Measurements from ENCODE around the gene GBGT1. TPM values are rescaled to one million over a fixed set of nuclear protein-coding genes. Genes with fewer than 3 reads are reported as not detected.
A peak's percentile ranks its signal among the peaks of the same experiment; 100 is the strongest.

Gene GBGT1
- total RNA-seq, 1 donor from 2014 or later, result 1.1 TPM

GRCh38 chr9:133104718-133105460, 58.8 kb downstream of the GBGT1 start:
- no peak for FAIRE-seq
- Histone ChIP-seq H3K36me3 (ENCODE audit: control insufficient read depth, insufficient read depth, low read length) (peaks cover 70% of the 10 kb centered on the region), H3K4me3 (ENCODE audit: low read depth, low read length) (no peak overlapping the region), H3K27me3 (ENCODE audit: control insufficient read depth, insufficient read depth, low read length) (no peaks in the 10 kb centered on the region)
- DNase-seq (ENCODE audit: low read depth), result no peak
- no peak for TF ChIP-seq CTCF (IDR thresholded peaks at IDR 0.05; ENCODE audit: insufficient read depth, low read length, severe bottlenecking)

- Histone ChIP-seq H3K27me3 (ENCODE audit: control insufficient read depth, insufficient read depth, low read length) (no peaks in the 10 kb centered on the region), H3K36me3 (ENCODE audit: control insufficient read depth, insufficient read depth, low read length) (peaks cover 69% of the 10 kb centered on the region), H3K4me3 (ENCODE audit: low read depth, low read length) (no peak overlapping the region)
- FAIRE-seq, result no peak
- no peak for TF ChIP-seq CTCF (IDR thresholded peaks at IDR 0.05; ENCODE audit: insufficient read depth, low read length, severe bottlenecking)
- no peak for DNase-seq (ENCODE audit: low read depth)
Observed at GRCh38 chr9:133103987-133104505, 59.7 kb downstream of the GBGT1 start.

GRCh38 chr9:133103183-133103986, 60.3 kb downstream of the GBGT1 start:
- Histone ChIP-seq H3K36me3 (ENCODE audit: control insufficient read depth, insufficient read depth, low read length) (peaks cover 69% of the 10 kb centered on the region), H3K27me3 (ENCODE audit: control insufficient read depth, insufficient read depth, low read length) (no peaks in the 10 kb centered on the region), H3K4me3 (ENCODE audit: low read depth, low read length) (no peak overlapping the region)
- DNase-seq (ENCODE audit: low read depth), result no peak
- FAIRE-seq, result no peak
- TF ChIP-seq CTCF (IDR thresholded peaks at IDR 0.05; ENCODE audit: insufficient read depth, low read length, severe bottlenecking), result peak; percentile 88

Other genes starting within 250 kb of the GBGT1 start
- gene TSC1, start 219.3 kb downstream of the GBGT1 start, total RNA-seq, result 20.8 and 22.3 TPM in 2 replicates
- not detected in 2 replicates for gene GFI1B, start 185.2 kb downstream of the GBGT1 start, total RNA-seq
- gene GTF3C5, start 132.9 kb downstream of the GBGT1 start, total RNA-seq, result 29.7 and 31.4 TPM in 2 replicates
- gene CEL, start 101.9 kb downstream of the GBGT1 start, total RNA-seq, result 0.53 and 1.3 TPM in 2 replicates
- 18.7 and 21.1 TPM in 2 replicates for gene RALGDS, start 42.7 kb downstream of the GBGT1 start, total RNA-seq
- gene OBP2B, start 45.3 kb upstream of the GBGT1 start, total RNA-seq, result not detected in 2 replicates
- gene ABO, start 111.3 kb upstream of the GBGT1 start, total RNA-seq, result 1.8 and 1.9 TPM in 2 replicates
- 9.0 and 11.1 TPM in 2 replicates for gene SURF6, start 172.3 kb upstream of the GBGT1 start, total RNA-seq
- gene MED22, start 184.2 kb upstream of the GBGT1 start, total RNA-seq, result 17.5 and 21.3 TPM in 2 replicates
- gene RPL7A, start 184.3 kb upstream of the GBGT1 start, total RNA-seq, result 2,200 and 3,023 TPM in 2 replicates
- 23.4 and 44.5 TPM in 2 replicates for gene SURF1, start 192.6 kb upstream of the GBGT1 start, total RNA-seq
- gene SURF2, start 192.6 kb upstream of the GBGT1 start, total RNA-seq, result 46.6 and 51.3 TPM in 2 replicates
- 269 and 295 TPM in 2 replicates for gene SURF4, start 212.1 kb upstream of the GBGT1 start, total RNA-seq
- under 0.01 and 0.38 TPM in 2 replicates for gene STKLD1, start 212.5 kb upstream of the GBGT1 start, total RNA-seq